Glutamatergic neuron (in vitro differentiated cells): ENCODE data around the gene KDM6A. TPM values are rescaled to one million over a fixed set of nuclear protein-coding genes. Genes with fewer than 3 reads are reported as not detected.
"Not testable (repeated sequence)": the region's sequence is repeated elsewhere in the genome, so short reads cannot be mapped to it uniquely, and the experiment has no call there.

Source experiments
- DNase-seq: peaks from one replicate; pipeline ENCODE4 v3.0.0; 2022
- H3K27ac Mint-ChIP-seq: one replicate; pipeline ENCODE4 v1.8.0; 2020; ENCODE audit warnings: mild to moderate bottlenecking, mixed read lengths, inconsistent platforms; ENCODE audit not compliant: unreplicated experiment
- H3K27me3 Mint-ChIP-seq: one replicate; pipeline ENCODE4 v1.8.0; 2020; ENCODE audit warnings: mild to moderate bottlenecking, moderate library complexity, mixed read lengths, inconsistent platforms; ENCODE audit not compliant: unreplicated experiment
- H3K36me3 Mint-ChIP-seq: one replicate; pipeline ENCODE4 v1.8.0; 2020; ENCODE audit warnings: mild to moderate bottlenecking, mixed read lengths, inconsistent platforms; ENCODE audit not compliant: unreplicated experiment
- H3K4me1 Mint-ChIP-seq: one replicate; pipeline ENCODE4 v1.8.0; 2020; ENCODE audit warnings: mild to moderate bottlenecking, low read depth, mixed read lengths, inconsistent platforms; ENCODE audit not compliant: unreplicated experiment
- H3K4me3 Mint-ChIP-seq: one replicate; pipeline ENCODE4 v1.8.0; 2020; ENCODE audit warnings: mild to moderate bottlenecking, mixed read lengths, inconsistent platforms; ENCODE audit not compliant: unreplicated experiment
- H3K9me3 Mint-ChIP-seq: one replicate; pipeline ENCODE4 v1.8.0; 2020; ENCODE audit warnings: mild to moderate bottlenecking, moderate library complexity, mixed read lengths, inconsistent platforms; ENCODE audit not compliant: unreplicated experiment
- total RNA-seq: library from RNA; stranded (reverse); fragmentation: NEBNext Ultra II Directional; extraction: Animal tissue kit (Norgen Biotek cat#: 25700); gene quantifications from one replicate; pipeline ENCODE4 v1.2.1, GENCODE V29; 2021; ENCODE audit not compliant: unreplicated experiment
- TF ChIP-seq, protein P1 (sequence below): fragments of 200-600 bp; sonication (generic); IDR thresholded peaks from one replicate; pipeline ENCODE4 v1.5.0; 2021; ENCODE audit not compliant: partially characterized antibody, unreplicated experiment

KDM6A gene
- total RNA-seq, 1 donor from 2014 or later: 26.5 TPM

DNA sequence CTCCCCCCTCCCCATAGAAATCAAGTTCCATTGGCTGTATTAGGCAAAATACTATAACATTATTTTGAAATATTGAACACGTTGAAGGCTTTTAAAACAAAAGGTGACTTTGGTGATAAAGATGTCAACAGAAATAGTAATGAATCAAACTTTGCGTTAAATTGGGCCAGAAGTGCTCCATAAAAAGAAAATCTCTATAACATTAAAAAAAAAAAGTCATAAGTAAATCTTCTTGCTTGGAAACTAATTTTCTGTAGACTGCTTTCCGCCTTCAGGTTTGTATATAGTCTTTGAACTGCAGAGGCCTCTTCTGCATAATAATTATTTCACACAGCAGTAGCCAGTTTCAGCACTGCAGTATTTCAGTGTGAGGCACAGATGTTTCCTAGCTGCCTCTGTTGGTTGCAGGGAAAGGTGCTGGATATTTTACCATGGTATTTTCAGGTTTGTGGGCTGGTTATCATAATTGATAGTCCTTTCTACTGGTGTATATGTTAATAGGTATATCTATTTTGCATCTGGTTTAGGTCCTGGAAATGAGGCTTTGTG lies 158.9 kb downstream of the KDM6A start:
- H3K4me3 Mint-ChIP-seq: no peak overlapping the region
- H3K36me3 Mint-ChIP-seq: no peaks in the 10 kb centered on the region
- no peak overlapping the region for H3K27ac Mint-ChIP-seq
- peaks cover 2% of the 10 kb centered on the region for H3K27me3 Mint-ChIP-seq
- H3K9me3 Mint-ChIP-seq: no peaks in the 10 kb centered on the region
- no peaks in the 10 kb centered on the region for H3K4me1 Mint-ChIP-seq
- DNase-seq: no peak
- TF ChIP-seq, protein P1, sequence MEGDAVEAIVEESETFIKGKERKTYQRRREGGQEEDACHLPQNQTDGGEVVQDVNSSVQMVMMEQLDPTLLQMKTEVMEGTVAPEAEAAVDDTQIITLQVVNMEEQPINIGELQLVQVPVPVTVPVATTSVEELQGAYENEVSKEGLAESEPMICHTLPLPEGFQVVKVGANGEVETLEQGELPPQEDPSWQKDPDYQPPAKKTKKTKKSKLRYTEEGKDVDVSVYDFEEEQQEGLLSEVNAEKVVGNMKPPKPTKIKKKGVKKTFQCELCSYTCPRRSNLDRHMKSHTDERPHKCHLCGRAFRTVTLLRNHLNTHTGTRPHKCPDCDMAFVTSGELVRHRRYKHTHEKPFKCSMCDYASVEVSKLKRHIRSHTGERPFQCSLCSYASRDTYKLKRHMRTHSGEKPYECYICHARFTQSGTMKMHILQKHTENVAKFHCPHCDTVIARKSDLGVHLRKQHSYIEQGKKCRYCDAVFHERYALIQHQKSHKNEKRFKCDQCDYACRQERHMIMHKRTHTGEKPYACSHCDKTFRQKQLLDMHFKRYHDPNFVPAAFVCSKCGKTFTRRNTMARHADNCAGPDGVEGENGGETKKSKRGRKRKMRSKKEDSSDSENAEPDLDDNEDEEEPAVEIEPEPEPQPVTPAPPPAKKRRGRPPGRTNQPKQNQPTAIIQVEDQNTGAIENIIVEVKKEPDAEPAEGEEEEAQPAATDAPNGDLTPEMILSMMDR: no peak

DNA sequence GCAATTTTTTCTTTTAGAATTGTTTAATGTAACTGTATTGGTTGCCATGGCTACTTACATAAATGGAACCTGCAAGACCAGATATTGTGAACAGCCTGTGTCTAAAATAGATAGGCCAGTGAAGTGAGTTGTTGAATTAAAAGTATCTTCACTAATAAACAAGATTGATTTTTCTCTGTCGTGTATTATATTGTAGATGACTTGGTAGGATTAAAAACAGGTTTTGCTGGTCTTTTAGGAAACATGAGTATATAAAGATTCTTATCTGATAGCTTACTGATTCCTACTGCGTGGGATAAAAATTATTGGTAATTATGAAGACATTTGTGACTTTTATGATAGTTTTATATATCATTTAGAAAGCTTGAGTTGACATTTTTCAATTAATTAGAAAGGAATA lies 162.1 kb downstream of the KDM6A start:
- Mint-ChIP-seq H3K4me1 (no peaks in the 10 kb centered on the region), H3K27ac (no peak overlapping the region), H3K4me3 (no peak overlapping the region), H3K27me3 (peaks cover 2% of the 10 kb centered on the region), H3K36me3 (no peaks in the 10 kb centered on the region), H3K9me3 (peaks cover 5% of the 10 kb centered on the region)
- DNase-seq: no peak
- TF ChIP-seq, protein P1: no peak

- H3K36me3 Mint-ChIP-seq: no peaks in the 10 kb centered on the region
- no peak for DNase-seq
- H3K27ac Mint-ChIP-seq: no peak overlapping the region
- TF ChIP-seq, protein P1: no peak
- H3K9me3 Mint-ChIP-seq: peaks cover 5% of the 10 kb centered on the region
- no peak overlapping the region for H3K4me3 Mint-ChIP-seq
- H3K27me3 Mint-ChIP-seq: peaks cover 2% of the 10 kb centered on the region
- no peaks in the 10 kb centered on the region for H3K4me1 Mint-ChIP-seq
Measured at GRCh38 chrX:45036161-45036560, 163.2 kb downstream of the KDM6A start.

DNA sequence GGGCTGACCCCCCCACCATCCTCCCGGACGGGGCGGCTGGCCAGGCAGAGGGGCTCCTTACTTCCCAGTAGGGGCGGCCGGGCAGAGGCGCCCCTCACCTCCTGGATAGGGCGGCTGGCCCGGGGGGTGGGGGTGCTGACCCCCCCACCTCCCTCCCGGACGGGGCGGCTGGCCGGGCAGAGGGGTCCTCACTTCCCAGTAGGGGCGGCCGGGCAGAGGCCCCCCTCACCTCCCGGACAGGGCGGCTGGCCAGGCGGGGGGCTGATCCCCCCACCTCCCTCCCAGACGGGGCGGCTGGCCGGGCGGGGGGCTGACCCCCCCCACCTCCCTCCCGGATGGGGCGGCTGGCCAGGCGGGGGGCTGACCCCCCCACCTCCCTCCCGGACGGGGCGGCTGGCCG lies 167.1 kb downstream of the KDM6A start:
- H3K36me3 Mint-ChIP-seq, H3K27me3 Mint-ChIP-seq, H3K27ac Mint-ChIP-seq, H3K4me3 Mint-ChIP-seq, H3K4me1 Mint-ChIP-seq, DNase-seq, H3K9me3 Mint-ChIP-seq: not testable (repeated sequence)

GRCh38 chrX:45046417-45046816 lies 173.4 kb downstream of the KDM6A start:
- Mint-ChIP-seq H3K36me3 (no peaks in the 10 kb centered on the region), H3K27me3 (no peaks in the 10 kb centered on the region), H3K27ac (no peak overlapping the region), H3K9me3 (no peaks in the 10 kb centered on the region), H3K4me3 (no peak overlapping the region), H3K4me1 (no peaks in the 10 kb centered on the region)
- no peak for DNase-seq
- TF ChIP-seq, protein P1: no peak

GRCh38 chrX:45050558-45050957 lies 177.6 kb downstream of the KDM6A start:
- no peaks in the 10 kb centered on the region for H3K9me3 Mint-ChIP-seq
- TF ChIP-seq, protein P1: no peak
- no peak overlapping the region for H3K27ac Mint-ChIP-seq
- no peaks in the 10 kb centered on the region for H3K36me3 Mint-ChIP-seq
- H3K4me3 Mint-ChIP-seq: no peak overlapping the region
- no peaks in the 10 kb centered on the region for H3K27me3 Mint-ChIP-seq
- DNase-seq: no peak
- H3K4me1 Mint-ChIP-seq: no peaks in the 10 kb centered on the region
